HG03439 (cell line): Measurements from ENCODE around the gene NUDT4.
A peak's percentile ranks its signal among the peaks of the same experiment; 100 is the strongest.
"Not testable (repeated sequence)": the region's sequence is repeated elsewhere in the genome, so short reads cannot be mapped to it uniquely, and the experiment has no call there.

Experiments used
- ATAC-seq: cut with Tn5 transposase; IDR thresholded peaks from one replicate; pipeline ENCODE4 v1.9.1; 2021; ENCODE audit warnings: mild to moderate bottlenecking, moderate library complexity; ENCODE audit not compliant: unreplicated experiment

NUDT4 gene

DNA sequence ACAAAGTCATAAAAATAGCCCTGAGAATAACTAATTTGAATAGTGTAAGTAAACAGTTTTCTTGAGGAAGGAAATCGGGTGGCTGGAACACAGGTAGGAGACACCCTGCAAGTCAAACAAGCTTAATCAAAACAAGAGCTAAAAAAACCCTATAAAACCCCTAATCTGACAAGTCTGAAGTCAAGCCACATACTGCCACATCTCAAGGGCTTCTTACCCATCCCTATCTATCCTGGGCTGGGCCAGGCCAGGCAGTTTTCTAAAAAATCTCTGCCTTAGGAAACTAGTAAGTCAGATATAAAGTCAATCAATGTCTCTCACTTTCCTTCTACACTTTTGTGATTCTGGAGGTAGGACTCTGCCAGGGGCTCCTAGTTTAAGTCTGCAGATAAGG is 48.7 kb downstream of the NUDT4 start:
- ATAC-seq, result no peak

- no peak for ATAC-seq
These were observed 50.2 kb downstream of the NUDT4 start for GRCh38 chr12:93427779-93428564.

DNA sequence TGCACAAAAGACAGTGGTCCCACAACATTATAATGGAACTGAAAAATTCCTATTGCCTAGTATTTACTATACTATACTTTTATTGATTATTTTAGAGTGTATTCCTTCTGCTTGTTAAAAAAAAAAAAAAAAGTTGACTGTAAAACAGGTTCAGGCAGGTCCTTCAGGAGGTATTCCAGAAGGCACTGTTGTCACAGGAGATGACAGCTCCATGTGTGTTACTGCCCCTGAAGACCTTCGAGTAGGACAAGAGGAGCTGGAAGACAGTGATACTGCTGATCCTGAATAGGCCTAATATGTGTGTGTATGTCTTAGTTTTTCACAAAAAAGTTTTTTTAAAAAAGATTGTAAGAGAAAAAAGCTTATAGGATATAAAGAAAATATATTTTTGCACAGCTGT is 51.7 kb downstream of the NUDT4 start:
- ATAC-seq, result no peak

DNA sequence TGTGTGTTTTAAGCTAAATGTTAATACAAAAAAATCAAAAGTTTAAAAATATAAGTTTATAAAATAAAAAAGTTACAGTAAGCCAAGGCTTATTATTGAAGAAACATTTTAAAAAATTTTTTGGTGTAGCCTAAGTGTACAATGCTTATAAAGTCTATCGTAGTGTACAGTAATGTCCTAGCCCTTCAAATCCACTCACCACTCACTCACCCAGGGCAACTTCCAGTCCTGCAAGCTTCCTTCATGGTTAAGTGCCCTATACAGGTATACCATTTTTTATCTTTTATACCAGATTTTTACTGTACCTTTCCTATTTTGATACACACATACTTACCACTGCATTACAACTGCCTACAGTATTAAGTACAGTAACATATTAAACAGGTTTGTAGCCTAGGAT is 52.1 kb downstream of the NUDT4 start:
- ATAC-seq, result no peak

GRCh38 chr12:93430280-93430679 is 52.6 kb downstream of the NUDT4 start:
- no peak for ATAC-seq

GRCh38 chr12:93432031-93432430 is 54.3 kb downstream of the NUDT4 start:
- ATAC-seq, result not testable (repeated sequence)

GRCh38 chr12:93434256-93434865 is 56.6 kb downstream of the NUDT4 start:
- ATAC-seq, result no peak

GRCh38 chr12:93438266-93439050 is 60.7 kb downstream of the NUDT4 start:
- no peak for ATAC-seq

GRCh38 chr12:93440043-93440835 is 62.5 kb downstream of the NUDT4 start:
- ATAC-seq, result no peak

DNA sequence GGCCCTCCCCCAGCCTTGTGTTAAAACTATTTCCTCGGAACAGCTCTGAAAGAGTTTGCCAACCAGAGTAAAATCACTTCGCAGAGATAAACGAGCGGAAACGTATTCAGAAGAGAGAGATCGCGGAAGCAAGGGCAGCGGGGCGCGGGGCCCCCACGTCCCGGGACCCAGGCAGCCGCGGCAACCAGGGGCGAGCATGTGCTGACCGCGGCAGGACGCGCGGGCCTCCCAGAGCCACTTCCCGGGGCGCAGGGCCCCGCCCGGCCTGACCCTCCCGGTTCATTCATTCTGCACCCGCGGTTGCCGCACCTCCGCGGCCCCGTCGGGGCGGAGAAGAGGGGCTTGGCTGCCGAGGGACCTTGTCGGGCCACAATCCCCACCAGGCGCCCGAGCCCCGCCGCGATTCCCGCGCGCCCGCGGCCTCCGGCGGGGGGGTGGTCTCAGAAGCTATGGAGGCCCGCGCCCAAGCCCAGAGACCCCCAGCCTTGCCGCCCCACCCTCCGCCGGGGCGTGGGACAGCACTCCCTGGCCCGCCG is 63.4 kb downstream of the NUDT4 start:
- ATAC-seq, result peak; percentile 2

GRCh38 chr12:93441617-93442410 is 64.1 kb downstream of the NUDT4 start, which contains the start of gene UBE2N:
TSS of gene UBE2N (minus strand) at chr12:93441947. CDS start at chr12:93441884, 63 bp downstream.
- ATAC-seq, result peak; percentile 76

DNA sequence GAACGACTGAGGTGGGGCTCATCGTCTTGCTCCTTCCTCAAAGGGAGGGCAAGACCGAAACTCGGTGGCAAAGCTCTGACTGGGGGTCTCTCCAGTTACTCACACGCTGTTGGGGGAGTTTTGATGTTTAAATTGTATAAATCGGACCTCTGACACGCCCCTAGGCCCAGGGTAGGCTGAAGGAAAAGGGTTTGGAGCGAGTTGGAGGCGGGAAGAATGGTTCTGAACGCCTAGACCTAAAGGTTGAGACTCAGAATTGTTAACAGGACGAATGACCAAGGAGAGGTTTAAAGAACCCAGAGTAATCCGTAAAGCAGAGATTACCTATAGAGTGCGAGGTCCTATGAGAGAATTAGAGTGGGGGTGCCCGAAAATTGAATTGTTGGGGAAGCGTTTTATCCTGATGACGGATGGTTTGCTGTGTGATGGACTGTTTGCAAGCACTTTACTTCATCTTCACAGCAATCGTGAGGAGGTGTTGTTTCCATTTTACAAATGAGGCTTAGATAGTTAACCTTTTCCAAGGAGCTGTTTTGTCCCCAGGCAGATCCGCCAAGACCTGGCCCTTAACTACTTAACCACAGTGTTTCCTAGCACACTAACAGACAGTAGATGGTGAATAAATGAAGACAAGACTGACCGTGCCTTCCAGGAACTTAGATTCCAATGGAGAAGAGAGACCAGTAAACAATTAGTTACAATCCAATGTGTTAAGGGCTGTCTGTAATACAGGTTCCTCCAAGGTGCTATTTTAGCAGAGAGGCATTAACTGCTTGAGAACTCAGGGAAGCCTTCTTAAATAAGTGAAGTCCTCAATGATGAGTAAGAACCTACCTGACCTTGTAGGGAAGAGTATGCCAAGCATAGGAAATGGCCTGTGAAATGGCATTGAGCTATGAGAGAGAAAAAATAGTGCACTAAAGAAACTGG is 65.0 kb downstream of the NUDT4 start:
- no peak for ATAC-seq

DNA sequence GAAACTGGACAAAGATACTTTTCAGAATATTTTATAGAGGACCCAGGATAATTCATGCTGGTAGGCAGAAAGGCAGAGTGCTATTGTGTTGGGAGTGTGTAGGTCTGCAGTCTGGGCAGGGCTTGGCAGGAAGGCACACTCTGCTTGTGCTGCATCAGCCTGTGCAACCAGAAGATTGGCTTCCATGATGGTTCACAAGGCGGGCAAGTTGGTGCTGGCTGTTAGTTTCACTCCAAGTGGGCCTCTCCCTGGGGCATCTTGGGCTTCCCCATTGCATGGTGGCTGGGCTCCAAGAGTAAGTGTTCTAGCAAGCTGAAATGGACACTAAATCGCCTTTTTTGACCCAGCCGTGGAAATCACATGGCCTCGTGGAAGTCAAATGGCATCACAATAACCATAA is 65.9 kb downstream of the NUDT4 start:
- no peak for ATAC-seq

- no peak for ATAC-seq
These were observed 70.0 kb downstream of the NUDT4 start for GRCh38 chr12:93447555-93448290.

GRCh38 chr12:93448796-93449195 is 71.1 kb downstream of the NUDT4 start:
- ATAC-seq, result no peak

DNA sequence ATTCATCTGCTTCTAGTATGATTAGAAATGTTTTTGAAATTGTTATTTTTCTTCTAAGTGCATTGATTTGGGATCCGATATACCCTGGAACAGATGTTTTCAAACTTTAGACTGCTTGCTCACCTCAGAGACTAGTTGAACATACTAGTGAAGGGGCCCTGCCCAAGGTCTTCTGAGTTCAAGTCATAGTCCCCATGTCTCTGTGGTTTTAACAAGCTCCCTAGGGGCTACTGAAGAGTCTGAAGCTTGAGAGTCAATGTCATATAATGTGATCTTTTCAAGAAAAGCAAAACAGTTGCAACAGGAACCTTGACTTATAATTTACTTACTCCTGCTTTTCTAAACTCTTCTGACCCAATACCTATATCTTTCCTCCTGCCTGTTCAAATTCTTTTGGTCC is 71.6 kb downstream of the NUDT4 start:
- peak; percentile 70 for ATAC-seq

DNA sequence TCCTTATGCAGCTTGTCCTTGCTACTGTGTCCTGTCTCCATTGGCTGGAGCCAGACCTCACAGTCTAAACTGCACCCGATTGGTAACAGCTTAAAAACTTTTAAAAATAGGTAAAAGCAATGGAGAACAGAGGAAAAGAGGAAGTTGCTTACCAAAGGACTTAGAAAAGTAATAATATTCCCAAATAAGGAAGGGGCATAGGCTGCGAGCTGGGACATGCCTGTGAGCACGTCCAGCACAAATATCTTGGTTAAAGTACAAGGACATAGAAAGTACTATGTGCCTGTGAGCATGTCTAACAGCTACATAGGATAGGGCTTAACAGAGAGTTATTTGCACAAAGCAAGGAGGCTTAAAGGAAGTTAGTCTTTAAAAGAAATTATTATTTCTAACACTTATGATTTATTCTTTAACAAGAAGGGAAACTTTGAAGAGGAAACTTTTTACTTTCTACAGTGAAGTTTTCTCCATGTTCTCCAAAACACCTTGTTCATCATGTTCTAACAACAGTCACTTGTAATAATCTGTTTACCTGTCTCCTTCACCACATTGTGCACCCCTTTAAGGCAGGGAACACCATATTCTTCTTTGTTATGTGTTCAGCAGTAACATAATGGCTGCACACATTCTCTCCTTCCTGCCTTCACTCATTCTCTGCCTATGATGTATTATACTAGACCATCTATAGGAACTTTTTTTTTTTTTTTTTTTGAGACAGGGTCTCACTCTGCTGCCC is 73.9 kb downstream of the NUDT4 start:
- no peak for ATAC-seq
